NT2/D1 (cell line): ENCODE results near the gene ETS1.

Experiments used
- DNase-seq: peaks from one replicate; pipeline ENCODE4 v3.0.0-alpha.2; 2011; ENCODE audit warnings: low read depth, low spot score
- H3K27me3 ChIP-seq: 2 replicates; pipeline ENCODE4 v1.6.0; 2011; ENCODE audit warnings: mild to moderate bottlenecking; ENCODE audit not compliant: insufficient read length, insufficient read depth
- H3K36me3 ChIP-seq: 2 replicates; pipeline ENCODE4 v1.6.1; 2011; ENCODE audit warnings: mild to moderate bottlenecking, low read length, mixed read lengths; ENCODE audit not compliant: insufficient read depth, insufficient read length
- H3K4me1 ChIP-seq: 2 replicates; pipeline ENCODE4 v1.5.1; 2011; ENCODE audit not compliant: insufficient read depth, insufficient read length
- H3K4me3 ChIP-seq: 2 replicates; pipeline ENCODE4 v1.5.1; 2011; ENCODE audit warnings: low read depth; ENCODE audit not compliant: insufficient read length
- H3K9ac ChIP-seq: 2 replicates; pipeline ENCODE4 v1.6.0; 2011; ENCODE audit warnings: low read depth; ENCODE audit not compliant: insufficient read length
- H3K9me3 ChIP-seq: 2 replicates; pipeline ENCODE4 v1.5.1; 2011; ENCODE audit warnings: mild to moderate bottlenecking, low read length; ENCODE audit not compliant: insufficient read depth
- SUZ12 ChIP-seq: IDR thresholded peaks from 2 replicates; pipeline ENCODE4 v1.6.1; 2011; ENCODE audit not compliant: insufficient read length, insufficient read depth; ENCODE audit errors: extremely low read depth
- YY1 ChIP-seq: IDR thresholded peaks from 2 replicates; pipeline ENCODE4 v1.6.1; 2011; ENCODE audit not compliant: insufficient read length, insufficient read depth
- ZNF274 ChIP-seq: IDR thresholded peaks from 2 replicates; pipeline ENCODE4 v1.6.1; 2011; ENCODE audit warnings: mild to moderate bottlenecking, low read depth, low read length

ETS1 gene

DNA sequence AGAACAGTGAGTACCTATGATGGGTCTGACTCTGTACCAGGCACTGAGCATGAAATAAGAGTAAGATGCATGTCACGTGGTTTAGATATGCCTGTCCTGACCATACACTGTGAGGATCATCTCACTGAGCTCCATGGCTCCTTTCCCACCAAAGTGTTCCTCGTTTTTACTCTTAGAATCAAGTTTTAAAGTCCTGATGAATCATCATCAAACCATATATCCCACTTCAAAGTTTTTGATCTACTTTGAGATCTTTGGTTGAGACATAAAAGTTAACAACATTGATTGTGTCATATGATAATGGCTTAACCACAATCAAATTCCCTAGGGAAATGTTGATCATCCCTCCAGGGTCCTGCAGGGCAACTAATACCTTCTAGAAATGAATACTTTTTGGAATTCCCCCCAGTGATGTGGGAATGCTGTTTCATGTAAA lies 12.8 kb downstream of the ETS1 start:
- DNase-seq: no peak
- Histone ChIP-seq H3K4me3 (no peak overlapping the region), H3K9me3 (no peaks in the 10 kb centered on the region), H3K36me3 (no peaks in the 10 kb centered on the region), H3K27me3 (no peaks in the 10 kb centered on the region), H3K4me1 (no peaks in the 10 kb centered on the region), H3K9ac (no peak overlapping the region)
- TF ChIP-seq SUZ12 (no peak), ZNF274 (no peak), YY1 (no peak)

GRCh38 chr11:128573638-128574037 lies 13.7 kb downstream of the ETS1 start:
- Histone ChIP-seq H3K27me3 (no peaks in the 10 kb centered on the region), H3K36me3 (no peaks in the 10 kb centered on the region), H3K9ac (no peak overlapping the region), H3K4me3 (no peak overlapping the region), H3K9me3 (no peaks in the 10 kb centered on the region), H3K4me1 (no peaks in the 10 kb centered on the region)
- no peak for DNase-seq
- TF ChIP-seq ZNF274 (no peak), SUZ12 (no peak), YY1 (no peak)

- H3K27me3 ChIP-seq: no peaks in the 10 kb centered on the region
- no peak overlapping the region for H3K9ac ChIP-seq
- H3K4me1 ChIP-seq: no peaks in the 10 kb centered on the region
- H3K9me3 ChIP-seq: no peaks in the 10 kb centered on the region
- H3K4me3 ChIP-seq: no peak overlapping the region
- no peaks in the 10 kb centered on the region for H3K36me3 ChIP-seq
- no peak for TF ChIP-seq YY1
- TF ChIP-seq ZNF274: no peak
- TF ChIP-seq SUZ12: no peak
- no peak for DNase-seq
Observed at GRCh38 chr11:128572965-128573364, 14.4 kb downstream of the ETS1 start.

DNA sequence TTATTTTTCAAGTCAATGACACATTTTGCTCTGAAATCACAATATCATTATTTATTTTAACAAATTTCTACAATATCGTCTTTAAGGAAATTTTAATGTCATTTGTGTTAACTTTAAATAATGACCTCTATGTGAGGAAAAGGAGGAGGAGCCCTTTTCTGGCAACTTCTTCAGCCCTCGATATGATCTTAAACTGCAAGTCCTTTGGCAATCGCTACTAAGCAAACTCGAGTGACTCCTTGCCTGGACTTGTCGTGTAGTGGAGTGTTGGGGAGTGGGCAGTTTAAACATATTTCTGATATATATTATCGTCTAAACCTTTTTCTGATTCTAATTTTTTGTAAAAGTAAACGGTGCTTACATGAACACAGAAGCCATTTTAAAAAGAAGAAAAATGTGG lies 16.7 kb downstream of the ETS1 start:
- Histone ChIP-seq H3K36me3 (no peaks in the 10 kb centered on the region), H3K9me3 (no peaks in the 10 kb centered on the region), H3K9ac (no peak overlapping the region), H3K4me1 (no peaks in the 10 kb centered on the region), H3K27me3 (no peaks in the 10 kb centered on the region), H3K4me3 (no peak overlapping the region)
- no peak for DNase-seq
- no peak for TF ChIP-seq YY1
- no peak for TF ChIP-seq ZNF274
- no peak for TF ChIP-seq SUZ12

DNA sequence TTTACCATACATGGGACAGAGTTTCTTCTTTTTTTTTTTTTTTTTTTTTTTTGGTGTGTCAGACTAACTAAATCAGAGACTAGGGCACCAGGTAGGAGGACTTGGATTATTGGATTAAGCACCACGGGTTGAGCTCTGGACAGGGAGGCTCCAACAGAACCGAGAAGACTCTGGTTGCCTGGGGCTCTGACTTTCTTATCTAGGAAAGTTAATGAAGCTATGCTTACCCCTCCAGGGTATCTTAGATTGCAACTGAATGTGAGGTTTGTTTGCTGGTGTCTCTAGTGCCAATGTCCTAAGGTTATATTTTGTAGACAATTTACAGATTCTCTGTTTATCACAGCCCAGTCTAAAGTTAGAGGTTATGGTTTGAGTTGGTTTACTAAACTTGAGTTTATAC lies 18.1 kb downstream of the ETS1 start:
- TF ChIP-seq ZNF274 (no peak), YY1 (no peak), SUZ12 (no peak)
- H3K9ac ChIP-seq: no peak overlapping the region
- no peaks in the 10 kb centered on the region for H3K36me3 ChIP-seq
- no peaks in the 10 kb centered on the region for H3K9me3 ChIP-seq
- no peaks in the 10 kb centered on the region for H3K27me3 ChIP-seq
- no peak for DNase-seq
- H3K4me1 ChIP-seq: no peaks in the 10 kb centered on the region
- no peak overlapping the region for H3K4me3 ChIP-seq

DNA sequence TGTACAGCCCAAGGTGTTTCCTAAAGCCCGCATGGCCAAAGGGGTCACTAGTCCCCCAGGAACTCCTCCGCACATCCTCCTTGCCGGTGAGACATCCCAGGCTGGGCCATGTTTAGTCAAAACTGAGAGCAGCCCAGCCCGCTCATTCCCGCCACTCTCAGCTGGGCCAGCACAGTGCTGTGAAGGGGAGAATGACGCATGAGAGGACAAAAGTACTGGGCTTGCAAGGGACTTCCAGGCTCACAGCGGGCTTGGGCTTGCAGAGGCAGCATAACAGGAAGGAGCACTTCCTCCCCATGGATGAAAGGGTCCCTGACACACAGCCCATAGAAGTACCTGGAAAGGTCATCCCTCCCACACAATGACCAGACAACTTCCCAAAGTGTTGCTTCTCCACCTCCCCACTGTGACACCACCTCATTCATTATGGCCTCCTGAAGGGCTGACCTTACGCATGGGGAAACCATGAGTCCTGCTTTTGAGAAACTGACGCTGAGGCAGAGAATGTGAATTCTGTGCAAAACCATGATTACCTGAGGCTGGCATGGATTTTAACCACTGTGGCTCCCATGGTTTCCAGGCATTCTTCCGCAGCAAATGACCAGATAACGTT lies 19.1 kb downstream of the ETS1 start:
- Histone ChIP-seq H3K4me3 (no peak overlapping the region), H3K9me3 (no peaks in the 10 kb centered on the region), H3K36me3 (no peaks in the 10 kb centered on the region), H3K27me3 (no peaks in the 10 kb centered on the region), H3K4me1 (no peaks in the 10 kb centered on the region), H3K9ac (no peak overlapping the region)
- no peak for TF ChIP-seq SUZ12
- TF ChIP-seq ZNF274: no peak
- TF ChIP-seq YY1: no peak
- DNase-seq: no peak

- no peaks in the 10 kb centered on the region for H3K4me1 ChIP-seq
- DNase-seq: no peak
- no peaks in the 10 kb centered on the region for H3K36me3 ChIP-seq
- no peaks in the 10 kb centered on the region for H3K9me3 ChIP-seq
- H3K27me3 ChIP-seq: no peaks in the 10 kb centered on the region
- H3K9ac ChIP-seq: no peak overlapping the region
- no peak overlapping the region for H3K4me3 ChIP-seq
- TF ChIP-seq SUZ12 (no peak), YY1 (no peak), ZNF274 (no peak)
Observed at GRCh38 chr11:128567130-128567529, 20.2 kb downstream of the ETS1 start.

GRCh38 chr11:128565881-128566280 lies 21.5 kb downstream of the ETS1 start:
- Histone ChIP-seq H3K9ac (no peak overlapping the region), H3K9me3 (no peaks in the 10 kb centered on the region), H3K4me3 (no peak overlapping the region), H3K36me3 (no peaks in the 10 kb centered on the region), H3K4me1 (no peaks in the 10 kb centered on the region), H3K27me3 (no peaks in the 10 kb centered on the region)
- DNase-seq: no peak
- TF ChIP-seq ZNF274 (no peak), SUZ12 (no peak)
